Stomach (tissue), 4 donors: Measurements from ENCODE around the gene FCER1G.

Experiments used
- CTCF ChIP-seq, 7 experiments: fragments of 450-650 bp in 4 of 7; fragments of 200-600 bp in 3 of 7; sonication (generic) in 3 of 7; IDR thresholded peaks; one replicate each; pipeline ENCODE4 v1.5.1; 2016 to 2019; ENCODE audit warnings: antibody characterized with exemption in 7 of 7, control low read depth in 2 of 7, mild to moderate bottlenecking in 1 of 7
- POLR2A ChIP-seq, 4 donors: fragments of 450-650 bp; IDR thresholded peaks; one replicate each; pipeline ENCODE4 v1.6.1; 2016; ENCODE audit warnings: antibody characterized with exemption in 4 of 4, control low read depth in 2 of 4, mild to moderate bottlenecking in 1 of 4, moderate library complexity in 1 of 4
- POLR2AphosphoS5 ChIP-seq, 3 donors: sonication (generic); formaldehyde crosslinking; IDR thresholded peaks; one replicate each; pipeline ENCODE4 v1.6.1; 2016; ENCODE audit warnings: antibody characterized with exemption in 3 of 3

- no peak for TF ChIP-seq CTCF (IDR thresholded peaks at IDR 0.05)
- no peak for TF ChIP-seq POLR2A (IDR thresholded peaks at IDR 0.05)
- peak in 2 of 3 donors; percentile 49 to 57 for TF ChIP-seq POLR2AphosphoS5 (IDR thresholded peaks at IDR 0.05)
Observed at GRCh38 chr1:161216945-161217712, 2.0 kb downstream of the FCER1G start.
